ENCODE data around the gene MAPK14.

The MAPK14 gene

DNA sequence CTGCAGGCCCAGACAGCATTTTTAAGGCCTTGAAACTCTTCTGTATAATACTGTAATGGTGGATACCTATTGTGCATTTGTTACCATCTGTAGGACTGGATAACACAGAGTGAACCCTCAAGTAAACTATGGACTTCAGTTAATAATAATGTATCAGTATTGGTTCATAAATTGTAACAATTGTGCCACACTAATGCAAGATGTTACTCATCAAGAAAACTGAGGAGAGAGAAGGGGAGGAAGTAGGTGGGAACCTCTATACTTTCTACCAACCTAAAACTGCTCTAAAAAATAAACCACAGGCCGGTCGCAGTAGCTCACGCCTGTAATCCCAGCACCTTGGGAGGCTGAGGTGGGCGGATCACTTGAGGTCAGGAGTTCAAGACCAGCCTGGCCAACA is 113.5 kb downstream of the MAPK14 start:
- no peak for DNase-seq

DNA sequence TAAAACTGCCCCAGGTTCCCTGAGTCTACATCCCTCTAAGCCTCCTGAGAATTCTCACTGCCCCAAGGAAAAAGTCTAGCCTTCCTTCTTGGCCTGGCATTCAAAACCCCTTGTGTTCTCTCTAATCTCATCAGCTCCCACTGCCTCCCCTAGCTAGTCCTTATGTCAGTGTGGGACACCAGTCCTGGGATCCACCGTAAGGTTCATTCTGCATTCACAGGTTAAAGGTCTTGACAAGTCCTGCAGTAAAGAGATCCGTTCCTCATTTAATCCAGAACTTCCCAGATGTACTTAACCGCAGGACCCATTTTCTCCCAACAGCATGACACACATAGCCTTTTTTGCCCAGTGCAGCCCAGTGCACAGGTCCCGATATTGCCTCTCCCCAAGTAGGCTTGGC is 114.4 kb downstream of the MAPK14 start:
- DNase-seq, result no peak

DNA sequence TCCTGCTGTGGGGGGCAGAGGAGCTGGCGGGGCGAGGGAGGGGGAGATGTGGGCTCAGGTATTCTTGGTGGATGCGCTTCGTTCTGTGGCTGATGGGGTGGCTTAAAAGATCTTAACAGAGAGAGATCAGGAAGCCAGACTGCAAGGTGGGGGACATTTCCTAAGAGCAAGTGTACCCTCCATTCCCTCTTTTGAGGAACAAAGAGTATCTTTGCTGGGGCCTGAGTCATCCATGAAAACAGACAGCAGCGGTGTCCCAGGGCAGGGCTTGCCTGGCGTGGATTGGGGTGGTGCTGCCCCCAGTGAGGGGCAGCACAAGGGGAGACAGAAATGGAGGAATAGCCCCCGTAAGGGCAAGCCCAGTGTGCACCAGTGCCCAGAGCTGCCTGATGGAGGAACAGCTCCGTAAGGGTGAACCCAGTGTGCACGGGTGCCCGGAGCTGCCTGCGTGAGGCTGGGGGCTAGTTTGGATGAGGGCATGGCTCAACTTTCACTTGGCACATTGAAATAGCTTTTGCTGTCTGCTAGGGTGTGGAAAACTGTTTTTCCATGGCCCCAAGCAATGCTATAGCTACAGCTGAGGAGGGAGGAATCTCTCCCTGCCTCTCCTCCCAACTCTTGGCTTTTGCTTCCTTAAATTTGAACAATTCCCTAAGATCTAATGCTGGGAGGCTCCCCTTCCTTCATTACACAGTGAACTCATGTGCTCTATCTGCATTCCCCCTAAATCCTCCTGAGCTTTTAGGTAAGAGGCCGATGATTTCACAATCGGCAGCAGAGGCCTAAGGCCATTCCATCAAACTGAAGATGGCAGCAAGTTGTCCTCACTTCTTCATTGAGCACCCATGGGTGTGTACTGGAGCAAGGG is 115.6 kb downstream of the MAPK14 start:
- DNase-seq, result no peak

DNA sequence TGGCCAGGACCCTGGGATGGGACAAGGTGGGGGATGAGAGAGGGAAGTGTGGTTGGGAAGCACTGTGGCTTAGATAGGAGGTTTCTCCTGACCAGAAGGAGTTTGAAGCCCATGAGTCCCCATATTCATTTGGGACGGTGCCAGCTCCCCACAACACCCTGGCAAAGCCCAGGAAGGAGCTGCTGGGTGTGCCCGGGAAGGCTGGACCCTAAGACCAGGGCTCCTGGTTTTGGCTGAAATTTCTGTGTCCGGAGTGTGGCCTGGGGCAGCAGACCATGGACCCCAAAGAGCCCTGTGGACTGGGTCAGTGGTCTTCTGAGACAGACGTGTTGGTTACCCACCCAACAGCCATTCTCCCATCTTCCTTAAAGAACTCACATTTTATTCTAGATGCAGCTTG is 117.9 kb downstream of the MAPK14 start:
- no peak for DNase-seq

DNA sequence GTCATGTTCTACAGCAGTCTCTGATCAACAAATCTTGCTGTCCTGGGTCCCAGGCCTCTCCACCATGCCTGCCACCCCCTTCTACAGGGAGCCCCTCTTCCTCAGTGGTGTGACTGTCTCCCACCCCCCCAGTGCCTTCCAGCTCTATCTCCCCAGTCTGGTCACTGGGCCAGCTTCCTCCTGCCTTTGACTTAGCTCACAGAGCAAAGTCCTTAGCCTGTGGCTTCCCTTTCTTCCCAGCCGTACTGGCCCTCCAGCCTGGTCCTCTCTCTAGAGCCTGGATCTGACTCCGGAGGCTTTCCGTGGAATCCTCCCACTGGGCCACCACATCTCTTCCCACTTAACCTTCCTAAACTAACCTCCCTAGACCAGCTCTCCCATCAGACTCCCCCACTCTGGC is 119.7 kb downstream of the MAPK14 start:
- DNase-seq, result no peak

DNA sequence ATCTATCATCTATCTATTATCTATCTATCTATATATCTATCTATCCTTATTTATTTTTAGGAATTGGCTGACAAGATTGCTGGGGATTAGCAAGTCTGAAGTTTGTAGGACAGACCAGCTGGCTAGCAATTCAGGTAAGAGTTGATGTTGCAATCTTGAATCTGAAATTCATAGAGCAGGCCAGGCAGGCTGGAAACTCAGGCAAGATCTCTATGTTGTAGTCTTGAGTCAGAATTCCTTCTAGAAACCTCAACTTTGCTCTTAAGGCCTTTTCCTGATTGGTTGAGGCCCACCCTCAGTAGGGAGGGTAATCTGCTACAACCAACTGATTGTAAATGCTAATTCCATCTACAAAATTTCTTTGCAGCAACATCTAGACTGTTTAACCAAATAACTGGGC is 121.9 kb downstream of the MAPK14 start:
- no peak for DNase-seq

DNA sequence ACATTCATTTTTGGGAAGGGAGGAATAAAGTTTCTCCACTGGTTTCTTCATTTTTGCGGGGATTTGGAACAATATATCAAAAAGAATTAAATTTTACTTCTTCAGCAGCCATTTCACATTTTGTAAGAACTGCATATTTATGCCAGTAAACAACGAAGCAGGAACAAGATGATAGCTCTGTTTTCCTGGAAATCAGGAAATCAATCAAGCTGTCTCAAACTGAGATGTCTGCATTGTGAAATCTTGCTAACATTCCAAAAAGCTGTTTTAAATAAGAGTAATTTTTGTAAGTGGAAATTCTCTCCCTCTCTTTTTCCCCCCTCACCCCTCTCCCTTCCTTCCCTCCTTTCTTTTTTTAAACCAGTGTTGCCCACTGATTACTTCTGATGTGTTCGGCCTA is 122.7 kb downstream of the MAPK14 start:
- DNase-seq, result no peak

DNA sequence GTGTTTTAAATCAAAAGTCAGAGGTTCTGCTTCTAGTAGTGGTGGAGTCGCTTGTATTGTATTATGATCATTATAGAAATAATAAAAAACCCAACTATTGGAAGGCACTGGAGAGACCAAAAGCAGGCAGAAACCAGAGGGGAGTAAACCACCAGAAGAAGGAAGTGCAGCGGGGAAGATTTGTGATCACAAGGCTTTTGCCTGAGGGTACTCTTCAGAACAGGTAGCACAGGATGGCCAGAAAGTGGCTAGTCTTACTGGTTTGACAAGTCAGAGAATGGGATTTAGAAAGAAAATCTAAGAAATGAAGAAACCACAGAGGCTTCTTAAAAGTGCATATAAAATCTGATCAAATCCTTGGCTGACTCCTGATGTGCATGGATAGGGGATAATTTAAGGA is 126.7 kb downstream of the MAPK14 start:
- DNase-seq, result peak; percentile 83

DNA sequence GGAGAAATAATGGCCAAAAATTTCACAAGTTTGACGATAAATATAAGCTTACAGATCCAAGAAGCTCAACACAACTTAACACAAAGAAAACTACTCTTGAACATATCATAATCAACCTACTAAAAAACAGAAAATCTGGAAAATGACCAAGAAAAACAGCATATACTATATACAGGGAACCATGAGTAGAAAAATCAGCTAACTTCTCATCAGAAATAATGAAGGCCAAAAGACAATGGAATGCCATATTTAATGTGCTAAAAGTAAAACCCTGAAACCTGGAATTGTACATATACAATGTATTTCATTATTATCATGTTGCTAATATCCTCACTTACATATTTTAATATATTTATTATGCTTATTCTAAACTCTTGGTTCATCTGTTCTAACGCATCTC is 128.1 kb downstream of the MAPK14 start:
- no peak for DNase-seq

DNA sequence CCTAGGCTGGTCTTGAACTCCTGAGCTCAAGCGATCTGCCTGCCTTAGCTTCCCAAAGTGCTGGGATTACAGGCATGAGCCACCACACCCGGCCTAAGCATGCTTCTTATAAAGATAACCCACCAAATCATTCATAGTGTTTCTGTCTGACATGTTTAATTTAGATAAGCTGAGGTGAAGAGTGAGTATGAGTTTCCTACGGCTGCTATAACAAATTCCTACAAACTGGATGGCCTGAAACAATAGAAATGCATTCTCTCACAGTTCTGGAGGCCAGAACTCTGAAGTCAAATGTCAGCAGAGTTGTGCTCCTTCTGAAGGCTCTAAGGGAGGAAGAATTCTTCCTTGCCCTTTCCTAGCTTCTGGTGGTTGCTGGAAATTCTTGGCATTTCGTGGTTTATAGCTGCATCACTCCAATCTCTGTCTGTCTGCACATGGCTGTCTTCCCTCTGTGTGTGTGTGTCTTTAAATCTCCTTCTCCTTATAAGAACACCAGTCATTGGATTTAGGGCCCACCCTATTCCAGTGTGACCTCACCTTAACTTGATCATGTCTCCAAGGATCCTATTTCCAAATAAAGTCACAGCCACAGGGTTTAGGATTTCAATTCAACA is 132.6 kb downstream of the MAPK14 start:
- DNase-seq, result peak; percentile 76
